ENCODE results near the gene H6PD.

DNA sequence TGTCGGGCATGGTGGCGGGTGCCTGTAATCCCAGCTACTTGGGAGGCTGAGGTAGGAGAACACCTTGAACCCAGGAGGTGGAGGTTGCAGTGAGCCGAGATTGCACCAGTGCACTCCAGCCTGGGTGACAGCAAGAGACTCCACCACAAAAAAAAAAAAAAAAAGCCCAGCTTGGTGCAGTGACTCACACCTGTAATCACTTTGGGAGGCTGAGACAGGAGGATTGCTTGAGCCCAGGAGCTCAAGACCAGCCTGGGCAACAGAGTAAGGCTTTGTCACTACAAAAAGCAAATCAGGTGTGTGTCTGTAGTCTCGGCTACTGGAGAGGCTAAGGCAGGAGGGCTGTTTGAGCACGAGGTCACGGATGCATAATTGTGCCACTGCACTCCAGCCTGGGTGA, 5.0 kb upstream of the H6PD start:
- TF ChIP-seq REST (IDR thresholded peaks at IDR 0.05; ENCODE audit: insufficient replicate concordance, low read depth): no peak
- TF ChIP-seq, protein P1, sequence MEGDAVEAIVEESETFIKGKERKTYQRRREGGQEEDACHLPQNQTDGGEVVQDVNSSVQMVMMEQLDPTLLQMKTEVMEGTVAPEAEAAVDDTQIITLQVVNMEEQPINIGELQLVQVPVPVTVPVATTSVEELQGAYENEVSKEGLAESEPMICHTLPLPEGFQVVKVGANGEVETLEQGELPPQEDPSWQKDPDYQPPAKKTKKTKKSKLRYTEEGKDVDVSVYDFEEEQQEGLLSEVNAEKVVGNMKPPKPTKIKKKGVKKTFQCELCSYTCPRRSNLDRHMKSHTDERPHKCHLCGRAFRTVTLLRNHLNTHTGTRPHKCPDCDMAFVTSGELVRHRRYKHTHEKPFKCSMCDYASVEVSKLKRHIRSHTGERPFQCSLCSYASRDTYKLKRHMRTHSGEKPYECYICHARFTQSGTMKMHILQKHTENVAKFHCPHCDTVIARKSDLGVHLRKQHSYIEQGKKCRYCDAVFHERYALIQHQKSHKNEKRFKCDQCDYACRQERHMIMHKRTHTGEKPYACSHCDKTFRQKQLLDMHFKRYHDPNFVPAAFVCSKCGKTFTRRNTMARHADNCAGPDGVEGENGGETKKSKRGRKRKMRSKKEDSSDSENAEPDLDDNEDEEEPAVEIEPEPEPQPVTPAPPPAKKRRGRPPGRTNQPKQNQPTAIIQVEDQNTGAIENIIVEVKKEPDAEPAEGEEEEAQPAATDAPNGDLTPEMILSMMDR (IDR thresholded peaks at IDR 0.05; ENCODE audit: insufficient read depth, low read length): no peak
